H1 (cell line): ENCODE data around the gene TMEM258.

Experiments
- ASH2L ChIP-seq: fragments of 200-600, 300-600 bp; sonication (generic); IDR thresholded peaks from one replicate; pipeline ENCODE4 v1.7.1; 2017; ENCODE audit warnings: low read length
- BCL11A ChIP-seq, 2 experiments: IDR thresholded peaks; one replicate each; pipeline ENCODE4 v1.6.1; 2011; ENCODE audit warnings: low read depth in 2 of 2, low read length in 2 of 2, mild to moderate bottlenecking in 2 of 2
- CBX8 ChIP-seq: fragments of 300-800, 300-1000 bp; sonication (generic); IDR thresholded peaks from 2 replicates; pipeline ENCODE4 v1.7.1; 2016; ENCODE audit warnings: low read depth, low read length, borderline replicate concordance
- CEBPB ChIP-seq: IDR thresholded peaks from 2 replicates; pipeline ENCODE4 v1.6.1; 2012; ENCODE audit warnings: low read depth, low read length
- EZH2 ChIP-seq: fragments of 200-600 bp; sonication (generic); IDR thresholded peaks from 2 replicates; pipeline ENCODE4 v1.7.1; 2012; ENCODE audit warnings: low read depth, mild to moderate bottlenecking, moderate library complexity, low read length, inconsistent platforms; ENCODE audit not compliant: severe bottlenecking
- GTF2F1 ChIP-seq: IDR thresholded peaks from 2 replicates; pipeline ENCODE4 v1.6.1; 2012; ENCODE audit warnings: low read depth, low read length, improper control_type of control experiment, borderline replicate concordance
- JUN ChIP-seq: IDR thresholded peaks from 2 replicates; pipeline ENCODE4 v1.6.1; 2011; ENCODE audit warnings: low read depth, mild to moderate bottlenecking, improper control_type of control experiment, low read length
- POLR2A ChIP-seq, 2 experiments: IDR thresholded peaks; 1 replicate in 1 of 2; 2 replicates in 1 of 2; pipeline ENCODE4 v1.6.1; 2011; ENCODE audit warnings: low read depth in 2 of 2, low read length in 2 of 2, mild to moderate bottlenecking in 2 of 2; ENCODE audit errors: control extremely low read depth in 1 of 2
- POLR2AphosphoS5 ChIP-seq: IDR thresholded peaks from 2 replicates; pipeline ENCODE4 v1.6.1; 2011; ENCODE audit warnings: low read depth, low read length
- RFX5 ChIP-seq: IDR thresholded peaks from 2 replicates; pipeline ENCODE4 v1.6.1; 2011; ENCODE audit warnings: low read depth, low read length, improper control_type of control experiment, borderline replicate concordance
- TF ChIP-seq, protein P1 (sequence below), 3 experiments: IDR thresholded peaks; 1 replicate in 2 of 3; 2 replicates in 1 of 3; pipeline versions ENCODE4 v1.5.1 to v1.6.1; 2011; ENCODE audit warnings: low read length in 3 of 3, mild to moderate bottlenecking in 3 of 3, inconsistent platforms in 2 of 3, low read depth in 1 of 3, moderate library complexity in 1 of 3; ENCODE audit not compliant: insufficient read depth in 1 of 3; ENCODE audit errors: control extremely low read depth in 1 of 3
- TF ChIP-seq, protein P2 (sequence below): IDR thresholded peaks from 2 replicates; pipeline ENCODE4 v1.6.1; 2012; ENCODE audit warnings: inconsistent platforms

DNA sequence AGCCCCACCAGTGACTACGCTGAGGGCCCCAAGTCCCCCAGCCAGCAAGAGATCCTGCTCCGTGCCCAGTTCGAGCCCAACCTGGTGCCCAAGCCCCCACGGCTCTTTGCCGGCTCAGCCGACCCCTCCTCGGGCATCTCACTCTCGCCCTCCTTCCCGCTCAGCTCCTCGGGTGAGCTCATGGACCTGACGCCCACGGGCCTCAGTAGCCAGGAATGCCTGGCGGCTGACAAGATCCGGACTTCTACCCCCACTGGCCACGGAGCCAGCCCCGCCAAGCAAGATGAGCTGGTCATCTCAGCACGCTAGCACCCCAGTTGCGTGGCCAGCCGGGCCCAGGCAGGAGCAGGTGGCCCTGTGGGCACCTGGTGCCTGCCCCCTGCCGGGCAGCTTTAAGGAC lies 48.2 kb downstream of the TMEM258 start:
- no peak for TF ChIP-seq RFX5
- TF ChIP-seq ASH2L = no peak
- no peak for TF ChIP-seq POLR2AphosphoS5
- TF ChIP-seq POLR2A (IDR thresholded peaks at IDR 0.05; ENCODE audit: control extremely low read depth in 1 of 2, low read depth in 2 of 2, low read length in 2 of 2) = no peak
- TF ChIP-seq, protein P1, sequence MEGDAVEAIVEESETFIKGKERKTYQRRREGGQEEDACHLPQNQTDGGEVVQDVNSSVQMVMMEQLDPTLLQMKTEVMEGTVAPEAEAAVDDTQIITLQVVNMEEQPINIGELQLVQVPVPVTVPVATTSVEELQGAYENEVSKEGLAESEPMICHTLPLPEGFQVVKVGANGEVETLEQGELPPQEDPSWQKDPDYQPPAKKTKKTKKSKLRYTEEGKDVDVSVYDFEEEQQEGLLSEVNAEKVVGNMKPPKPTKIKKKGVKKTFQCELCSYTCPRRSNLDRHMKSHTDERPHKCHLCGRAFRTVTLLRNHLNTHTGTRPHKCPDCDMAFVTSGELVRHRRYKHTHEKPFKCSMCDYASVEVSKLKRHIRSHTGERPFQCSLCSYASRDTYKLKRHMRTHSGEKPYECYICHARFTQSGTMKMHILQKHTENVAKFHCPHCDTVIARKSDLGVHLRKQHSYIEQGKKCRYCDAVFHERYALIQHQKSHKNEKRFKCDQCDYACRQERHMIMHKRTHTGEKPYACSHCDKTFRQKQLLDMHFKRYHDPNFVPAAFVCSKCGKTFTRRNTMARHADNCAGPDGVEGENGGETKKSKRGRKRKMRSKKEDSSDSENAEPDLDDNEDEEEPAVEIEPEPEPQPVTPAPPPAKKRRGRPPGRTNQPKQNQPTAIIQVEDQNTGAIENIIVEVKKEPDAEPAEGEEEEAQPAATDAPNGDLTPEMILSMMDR (IDR thresholded peaks at IDR 0.05; ENCODE audit: control extremely low read depth in 1 of 3, insufficient read depth in 1 of 3, low read depth in 1 of 3, low read length in 3 of 3) = no peak
- TF ChIP-seq CBX8 = no peak
- no peak for TF ChIP-seq CEBPB
- no peak for TF ChIP-seq GTF2F1
- TF ChIP-seq, protein P2, sequence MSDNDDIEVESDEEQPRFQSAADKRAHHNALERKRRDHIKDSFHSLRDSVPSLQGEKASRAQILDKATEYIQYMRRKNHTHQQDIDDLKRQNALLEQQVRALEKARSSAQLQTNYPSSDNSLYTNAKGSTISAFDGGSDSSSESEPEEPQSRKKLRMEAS = no peak
- no peak for TF ChIP-seq JUN
- no peak for TF ChIP-seq BCL11A (IDR thresholded peaks at IDR 0.05; ENCODE audit: low read depth in 2 of 2, low read length in 2 of 2)
- no peak for TF ChIP-seq EZH2
